ENCODE results near the gene RSAD1.

- TF ChIP-seq EZH2 (IDR thresholded peaks at IDR 0.05; ENCODE audit: borderline replicate concordance, control insufficient read depth, low read depth, low read length) = no peak
- no peak for TF ChIP-seq RFX5 (IDR thresholded peaks at IDR 0.05; ENCODE audit: low read depth, low read length)
- no peak for TF ChIP-seq MXI1 (IDR thresholded peaks at IDR 0.05; ENCODE audit: low read depth, low read length)
- no peak for TF ChIP-seq ATF3 (IDR thresholded peaks at IDR 0.05; ENCODE audit: borderline replicate concordance, extremely low read depth, low read depth, low read length)
- TF ChIP-seq CTCF (IDR thresholded peaks at IDR 0.05 in 2 of 3, conservative IDR thresholded peaks at IDR 0.05 in 1 of 3; ENCODE audit: control insufficient read depth in 2 of 3, extremely low read depth in 1 of 3, insufficient read depth in 1 of 3, low read depth in 3 of 3, low read length in 3 of 3) = no peak
- no peak for TF ChIP-seq NKRF (conservative IDR thresholded peaks at IDR 0.05)
- TF ChIP-seq MTA2 (IDR thresholded peaks at IDR 0.05; ENCODE audit: low read depth) = no peak
- TF ChIP-seq BCL11A (IDR thresholded peaks at IDR 0.05; ENCODE audit: low read depth, low read length) = no peak
- no peak for TF ChIP-seq BRCA1 (IDR thresholded peaks at IDR 0.05; ENCODE audit: low read depth, low read length)
- no peak for TF ChIP-seq CREB1 (IDR thresholded peaks at IDR 0.05; ENCODE audit: low read depth)
- no peak for TF ChIP-seq POLR2AphosphoS5 (IDR thresholded peaks at IDR 0.05; ENCODE audit: low read length)
- TF ChIP-seq EP300 (IDR thresholded peaks at IDR 0.05; ENCODE audit: borderline replicate concordance in 1 of 2, control insufficient read depth in 1 of 2, low read depth in 2 of 2, low read length in 2 of 2) = no peak
- no peak for TF ChIP-seq CHD4 (IDR thresholded peaks at IDR 0.05)
- TF ChIP-seq REST (IDR thresholded peaks at IDR 0.05; ENCODE audit: low read depth, low read length) = no peak
Observed at GRCh38 chr17:50465171-50465570, 13.5 kb upstream of the RSAD1 start.

All from GM12878 (cell line).